Measurements from ENCODE around the gene ARHGAP1.

The ARHGAP1 gene

DNA sequence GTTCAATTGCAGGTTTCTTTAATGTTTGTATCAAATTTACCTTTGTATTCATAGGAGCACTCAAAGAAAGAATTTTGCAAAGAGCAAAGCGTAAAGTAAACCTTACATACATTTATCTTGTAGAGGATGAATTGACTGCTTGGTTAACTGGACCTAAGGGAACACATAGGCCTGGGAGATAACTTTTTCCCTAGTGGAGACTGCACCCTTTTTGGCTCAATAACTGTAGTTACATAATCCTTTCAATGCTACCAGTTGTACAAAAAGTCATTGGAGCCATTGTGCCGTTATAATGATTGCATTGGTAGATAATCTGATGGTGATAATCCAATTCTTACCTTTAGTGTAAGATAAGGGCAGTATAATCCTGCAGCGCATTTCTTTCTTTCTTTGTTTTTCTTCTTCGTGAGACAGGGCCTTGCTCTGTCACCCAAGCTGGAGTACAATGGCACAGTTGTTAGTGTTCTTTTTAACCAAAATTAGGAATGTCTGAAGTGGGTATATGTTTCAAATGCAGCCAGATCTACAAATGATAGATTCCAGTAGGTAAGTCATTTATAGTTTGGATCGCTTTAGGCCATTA lies 64.8 kb downstream of the ARHGAP1 start:
- DNase-seq, result no peak

- no peak for DNase-seq
Observed at GRCh38 chr11:46633291-46634217, 66.9 kb downstream of the ARHGAP1 start.

- no peak for DNase-seq
Observed at GRCh38 chr11:46632502-46632901, 67.9 kb downstream of the ARHGAP1 start.

- DNase-seq, result no peak
Observed at GRCh38 chr11:46631676-46632075, 68.7 kb downstream of the ARHGAP1 start.

DNA sequence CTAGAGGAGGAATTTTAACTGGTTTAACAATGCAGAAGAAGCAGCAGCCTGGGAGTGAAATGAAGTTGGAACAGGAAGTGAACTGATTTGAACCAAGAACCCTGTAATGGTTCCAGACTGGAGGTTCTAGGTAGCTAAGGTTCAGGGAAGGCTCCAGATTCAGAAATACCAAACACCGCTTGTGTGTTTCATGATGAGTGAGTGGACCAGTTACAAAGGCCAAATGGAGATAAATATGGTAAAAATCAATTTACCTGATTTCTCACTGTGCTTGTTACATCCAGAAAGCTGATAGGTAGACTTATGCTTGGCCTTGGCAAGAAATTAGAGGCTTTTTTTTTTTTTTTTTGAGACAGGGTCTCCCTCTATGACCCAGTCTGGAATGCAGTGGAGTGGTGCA lies 70.2 kb downstream of the ARHGAP1 start:
- no peak for DNase-seq

DNA sequence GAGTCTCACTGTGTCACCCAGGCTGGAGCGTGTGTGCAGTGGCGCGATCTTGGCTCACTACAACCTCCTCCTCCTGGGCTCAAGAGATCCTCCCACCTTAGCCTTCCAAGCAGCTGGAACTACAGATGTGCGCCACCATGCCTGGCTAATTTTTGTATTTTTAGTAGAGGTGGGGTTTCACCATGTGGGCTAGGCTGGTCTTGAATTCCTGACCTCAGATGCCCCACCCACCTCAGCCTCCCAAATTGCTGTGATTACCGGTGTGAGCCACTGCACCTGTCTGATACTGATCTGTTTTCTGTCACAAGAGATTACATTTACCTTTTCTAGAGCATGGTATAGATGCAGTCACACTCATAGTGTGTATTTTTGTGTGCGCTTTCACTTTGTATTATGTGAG lies 71.5 kb downstream of the ARHGAP1 start:
- no peak for DNase-seq

All from NCI-H2081 treated with DMSO at 0.1 percent for 48 hours (cell line).